ENCODE results near the gene IQGAP1.

DNA sequence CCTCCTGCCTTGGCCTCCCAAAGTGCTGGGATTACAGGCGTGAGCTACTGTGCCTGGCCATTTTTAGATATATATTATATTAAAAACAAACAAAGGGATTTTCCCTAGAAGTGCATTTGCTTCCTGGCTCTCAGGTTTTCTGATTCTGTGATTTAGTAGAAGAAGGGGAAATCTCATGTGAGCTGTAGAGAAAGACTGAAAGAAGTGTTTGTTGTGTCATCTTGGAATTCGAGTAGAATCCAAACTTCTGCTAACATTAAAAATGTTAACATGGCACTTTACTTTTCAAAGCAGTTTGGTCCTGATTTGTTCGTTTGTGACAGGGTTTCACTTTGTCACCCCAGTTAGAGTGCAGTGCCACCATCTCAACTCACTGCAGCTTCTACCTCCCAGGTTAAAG is 34.9 kb downstream of the IQGAP1 start:
- TF ChIP-seq, protein P1, sequence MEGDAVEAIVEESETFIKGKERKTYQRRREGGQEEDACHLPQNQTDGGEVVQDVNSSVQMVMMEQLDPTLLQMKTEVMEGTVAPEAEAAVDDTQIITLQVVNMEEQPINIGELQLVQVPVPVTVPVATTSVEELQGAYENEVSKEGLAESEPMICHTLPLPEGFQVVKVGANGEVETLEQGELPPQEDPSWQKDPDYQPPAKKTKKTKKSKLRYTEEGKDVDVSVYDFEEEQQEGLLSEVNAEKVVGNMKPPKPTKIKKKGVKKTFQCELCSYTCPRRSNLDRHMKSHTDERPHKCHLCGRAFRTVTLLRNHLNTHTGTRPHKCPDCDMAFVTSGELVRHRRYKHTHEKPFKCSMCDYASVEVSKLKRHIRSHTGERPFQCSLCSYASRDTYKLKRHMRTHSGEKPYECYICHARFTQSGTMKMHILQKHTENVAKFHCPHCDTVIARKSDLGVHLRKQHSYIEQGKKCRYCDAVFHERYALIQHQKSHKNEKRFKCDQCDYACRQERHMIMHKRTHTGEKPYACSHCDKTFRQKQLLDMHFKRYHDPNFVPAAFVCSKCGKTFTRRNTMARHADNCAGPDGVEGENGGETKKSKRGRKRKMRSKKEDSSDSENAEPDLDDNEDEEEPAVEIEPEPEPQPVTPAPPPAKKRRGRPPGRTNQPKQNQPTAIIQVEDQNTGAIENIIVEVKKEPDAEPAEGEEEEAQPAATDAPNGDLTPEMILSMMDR (IDR thresholded peaks at IDR 0.05): no peak
- no peak for TF ChIP-seq POLR2A (IDR thresholded peaks at IDR 0.05)

All from lower leg skin (tissue), 3 donors.